ENCODE results near the gene EMILIN3.

The EMILIN3 gene

GRCh38 chr20:41350408-41350962 is 16.1 kb downstream of the EMILIN3 start:
- no peak overlapping the region for H3K4me2 ChIP-seq (ENCODE audit: low read length)
- H2AFZ ChIP-seq, result no peak overlapping the region
- no peaks in the 10 kb centered on the region for H3K79me2 ChIP-seq
- no peaks in the 10 kb centered on the region for H3K27me3 ChIP-seq (ENCODE audit: control insufficient read depth, insufficient read depth, low read length)
- H3K9ac ChIP-seq, result no peak overlapping the region
- TF ChIP-seq CTCF (IDR thresholded peaks at IDR 0.05), result no peak
- H3K27ac ChIP-seq, result no peak overlapping the region
- no peak overlapping the region for H3K4me3 ChIP-seq (ENCODE audit: low read depth, low read length)
- no peaks in the 10 kb centered on the region for H3K36me3 ChIP-seq (ENCODE audit: control insufficient read depth, insufficient read depth, low read length)
- no peaks in the 10 kb centered on the region for H3K9me3 ChIP-seq (ENCODE audit: control insufficient read depth, low read length)
- H3K4me1 ChIP-seq, result no peaks in the 10 kb centered on the region

- Histone ChIP-seq H2AFZ (no peak overlapping the region), H3K9me3 (ENCODE audit: control insufficient read depth, low read length) (no peaks in the 10 kb centered on the region), H3K4me2 (ENCODE audit: low read length) (no peak overlapping the region), H3K36me3 (ENCODE audit: control insufficient read depth, insufficient read depth, low read length) (no peaks in the 10 kb centered on the region), H3K27ac (no peak overlapping the region), H3K9ac (no peak overlapping the region), H3K27me3 (ENCODE audit: control insufficient read depth, insufficient read depth, low read length) (no peaks in the 10 kb centered on the region), H3K79me2 (no peaks in the 10 kb centered on the region), H3K4me3 (ENCODE audit: low read depth, low read length) (no peak overlapping the region), H3K4me1 (no peaks in the 10 kb centered on the region)
- TF ChIP-seq CTCF (IDR thresholded peaks at IDR 0.05), result no peak
Measured at GRCh38 chr20:41349943-41350342, 16.7 kb downstream of the EMILIN3 start.

- Histone ChIP-seq H3K9ac (no peak overlapping the region), H3K4me2 (ENCODE audit: low read length) (no peak overlapping the region), H3K27me3 (ENCODE audit: control insufficient read depth, insufficient read depth, low read length) (no peaks in the 10 kb centered on the region), H3K36me3 (ENCODE audit: control insufficient read depth, insufficient read depth, low read length) (no peaks in the 10 kb centered on the region), H3K27ac (no peak overlapping the region), H2AFZ (no peak overlapping the region), H3K9me3 (ENCODE audit: control insufficient read depth, low read length) (no peaks in the 10 kb centered on the region), H3K4me1 (no peaks in the 10 kb centered on the region), H3K4me3 (ENCODE audit: low read depth, low read length) (no peak overlapping the region), H3K79me2 (no peaks in the 10 kb centered on the region)
- no peak for TF ChIP-seq CTCF (IDR thresholded peaks at IDR 0.05)
Measured at GRCh38 chr20:41349266-41349665, 17.4 kb downstream of the EMILIN3 start.

GRCh38 chr20:41348430-41349172 is 18.0 kb downstream of the EMILIN3 start:
- TF ChIP-seq CTCF (IDR thresholded peaks at IDR 0.05), result no peak
- no peaks in the 10 kb centered on the region for H3K36me3 ChIP-seq (ENCODE audit: control insufficient read depth, insufficient read depth, low read length)
- no peaks in the 10 kb centered on the region for H3K79me2 ChIP-seq
- H3K9ac ChIP-seq, result no peak overlapping the region
- no peak overlapping the region for H2AFZ ChIP-seq
- H3K4me2 ChIP-seq (ENCODE audit: low read length), result no peak overlapping the region
- H3K27me3 ChIP-seq (ENCODE audit: control insufficient read depth, insufficient read depth, low read length), result no peaks in the 10 kb centered on the region
- no peak overlapping the region for H3K4me3 ChIP-seq (ENCODE audit: low read depth, low read length)
- no peaks in the 10 kb centered on the region for H3K4me1 ChIP-seq
- no peaks in the 10 kb centered on the region for H3K9me3 ChIP-seq (ENCODE audit: control insufficient read depth, low read length)
- H3K27ac ChIP-seq, result no peak overlapping the region

All from parathyroid adenoma (tissue), 2 donors.